Left ventricle myocardium inferior (tissue), 1 donor: Measurements from ENCODE around the gene HSPA14. TPM values are rescaled to one million over a fixed set of nuclear protein-coding genes. Genes with fewer than 3 reads are reported as not detected.
A peak's percentile ranks its signal among the peaks of the same experiment; 100 is the strongest.

ENCODE experiments used
- DNase-seq: peaks from one replicate; pipeline ENCODE4 v3.0.0-alpha.2; 2020
- H3K27ac ChIP-seq: fragments of 200-600 bp; replicated peaks from 2 replicates; pipeline ENCODE4 v1.8.0; 2021
- H3K27me3 ChIP-seq: fragments of 200-600 bp; 2 replicates; pipeline ENCODE4 v1.8.0; 2021; ENCODE audit warnings: low read depth
- H3K36me3 ChIP-seq: fragments of 200-600 bp; 2 replicates; pipeline ENCODE4 v1.8.0; 2021
- H3K4me1 ChIP-seq: fragments of 200-600 bp; 2 replicates; pipeline ENCODE4 v1.8.0; 2021
- H3K4me3 ChIP-seq: fragments of 200-600 bp; 2 replicates; pipeline ENCODE4 v1.8.0; 2021; ENCODE audit warnings: mild to moderate bottlenecking, moderate library complexity
- H3K9me3 ChIP-seq: fragments of 200-600 bp; replicated peaks from 2 replicates; pipeline ENCODE4 v1.8.0; 2021
- CTCF ChIP-seq: fragments of 200-600 bp; IDR thresholded peaks from 2 replicates; pipeline ENCODE4 v1.8.0; 2021; ENCODE audit warnings: antibody characterized with exemption, mild to moderate bottlenecking, borderline replicate concordance
- intact Hi-C: fragments of 100-400 bp; cut with micrococcal nuclease; formaldehyde crosslinking; loops from one replicate; pipeline ENCODE4 v1.11.0; 2022
- total RNA-seq: library from RNA; stranded (reverse); fragmentation: NEBNext Ultra II Directional; extraction: Animal tissue kit (Norgen Biotek cat#: 25700); gene quantifications from one replicate; pipeline ENCODE4 v1.2.1, GENCODE V29; 2021
- donor health status: DM: no; HTN: yes; CAD: no; lungs with severe emphysema.

The HSPA14 gene
- total RNA-seq, 1 donor from 2014 or later: 8.2 TPM

DNA sequence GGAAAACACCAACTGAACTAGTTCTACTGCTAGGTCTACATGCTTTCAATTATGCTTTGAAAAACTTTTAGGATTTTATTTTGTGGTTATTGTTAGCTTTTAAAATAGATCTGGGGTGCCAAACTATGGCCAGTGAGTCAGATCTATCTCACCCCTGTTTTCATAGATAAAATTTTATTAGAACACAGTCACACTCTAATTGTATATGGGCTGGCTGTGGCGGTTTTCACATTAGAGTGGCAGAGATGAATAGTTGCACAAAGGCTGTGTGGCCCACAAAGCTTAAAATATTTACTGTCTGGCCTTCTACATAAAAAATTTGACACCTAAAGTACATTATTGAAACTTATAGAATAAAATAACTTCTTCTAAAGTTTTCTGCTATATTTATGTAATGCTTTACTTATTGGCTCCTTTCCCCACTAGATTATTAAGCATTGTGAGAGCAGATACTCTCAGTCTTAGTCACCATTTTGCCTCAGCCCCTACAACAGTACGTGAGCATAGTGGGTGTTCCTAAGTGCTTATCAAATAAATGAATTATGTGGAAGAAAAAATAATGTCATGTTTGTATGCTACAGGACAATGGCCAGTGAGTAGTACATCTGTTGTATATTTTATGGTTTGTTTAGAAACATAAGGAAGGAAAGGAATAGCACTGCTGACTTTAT is 35.1 kb downstream of the HSPA14 start:
- DNase-seq: no peak
- no peak overlapping the region for H3K27ac ChIP-seq
- no peak overlapping the region for H3K4me3 ChIP-seq
- intact Hi-C loops: no loop called here
- H3K9me3 ChIP-seq: no peaks in the 10 kb centered on the region
- peaks cover 29% of the 10 kb centered on the region for H3K4me1 ChIP-seq
- H3K36me3 ChIP-seq: peaks cover 26% of the 10 kb centered on the region
- no peak for TF ChIP-seq CTCF
- no peaks in the 10 kb centered on the region for H3K27me3 ChIP-seq

- DNase-seq: no peak
- Histone ChIP-seq H3K4me3 (no peak overlapping the region), H3K27me3 (no peaks in the 10 kb centered on the region), H3K9me3 (no peaks in the 10 kb centered on the region), H3K36me3 (peaks cover 5% of the 10 kb centered on the region), H3K27ac (peak overlapping the region; percentile 98), H3K4me1 (peaks cover 50% of the 10 kb centered on the region)
- TF ChIP-seq CTCF: no peak
- intact Hi-C loops: no loop called here
Observed at GRCh38 chr10:14875941-14876340, 37.8 kb downstream of the HSPA14 start.

- intact Hi-C loops: no loop called here
- H3K36me3 ChIP-seq: no peaks in the 10 kb centered on the region
- TF ChIP-seq CTCF: no peak
- H3K27me3 ChIP-seq: no peaks in the 10 kb centered on the region
- peak overlapping the region; percentile 95 for H3K4me3 ChIP-seq
- peak overlapping the region; percentile 98 for H3K27ac ChIP-seq
- H3K4me1 ChIP-seq: peaks cover 50% of the 10 kb centered on the region
- DNase-seq: no peak
- no peaks in the 10 kb centered on the region for H3K9me3 ChIP-seq
Observed at GRCh38 chr10:14876764-14877163, 38.7 kb downstream of the HSPA14 start.

DNA sequence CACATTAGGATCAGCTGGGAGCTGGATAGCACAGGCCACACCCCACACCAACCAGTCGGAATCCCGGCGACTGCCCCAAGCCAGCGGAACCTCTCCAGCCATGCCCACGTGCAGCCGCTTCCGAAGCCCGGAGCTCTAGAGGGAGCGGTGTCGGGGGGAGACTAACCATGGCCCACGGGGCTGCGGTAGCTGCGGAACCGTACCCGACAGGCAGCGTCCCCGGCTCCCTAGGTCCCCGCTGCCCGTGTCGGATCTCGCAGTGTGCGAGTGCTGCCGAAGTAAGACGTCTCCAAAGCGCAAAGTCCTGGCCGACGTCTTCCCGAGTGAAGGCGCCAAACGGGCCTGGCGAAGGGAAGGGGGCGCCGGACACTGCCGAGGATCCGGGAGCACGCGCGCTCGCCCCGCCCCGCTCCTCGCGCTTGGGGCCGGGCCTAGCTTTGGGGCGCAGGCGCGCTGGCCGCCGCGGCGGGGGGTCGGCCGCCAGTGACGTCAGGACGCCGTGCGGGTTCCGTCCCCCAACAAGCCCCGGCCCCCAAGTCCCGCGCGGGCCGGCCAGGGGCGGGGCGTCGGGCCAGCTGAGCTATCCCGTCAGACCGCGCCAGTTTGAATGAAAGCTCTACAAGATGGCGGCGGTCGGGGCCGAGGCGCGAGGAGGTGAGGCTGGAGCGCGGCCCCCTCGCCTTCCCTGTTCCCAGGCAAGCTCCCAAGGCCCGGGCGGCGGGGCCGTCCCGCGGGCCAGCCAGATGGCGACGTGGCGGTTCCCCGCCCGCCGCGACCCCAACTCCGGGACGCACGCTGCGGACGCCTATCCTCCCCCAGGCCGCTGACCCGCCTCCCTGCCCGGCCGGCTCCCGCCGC is 40.4 kb downstream of the HSPA14 start, which contains the start of gene SUV39H2:
Gene SUV39H2, plus strand, starts transcription at position 601 of the 858 bp plus-strand sequence. Its CDS starts 23 bp downstream, at position 624.
- no peaks in the 10 kb centered on the region for H3K9me3 ChIP-seq
- peak; percentile 95 for DNase-seq
- intact Hi-C loops: no loop called here
- H3K4me1 ChIP-seq: peaks cover 50% of the 10 kb centered on the region
- no peaks in the 10 kb centered on the region for H3K36me3 ChIP-seq
- H3K27me3 ChIP-seq: no peaks in the 10 kb centered on the region
- peak; percentile 13 for TF ChIP-seq CTCF
- peak within 1 kb of the TSS; percentile 95 for H3K4me3 ChIP-seq
- H3K27ac ChIP-seq: peak within 1 kb of the TSS; percentile 98

- no peak for TF ChIP-seq CTCF
- peak; percentile 34 for DNase-seq
- peak overlapping the region; percentile 95 for H3K4me3 ChIP-seq
- no peaks in the 10 kb centered on the region for H3K36me3 ChIP-seq
- peaks cover 50% of the 10 kb centered on the region for H3K4me1 ChIP-seq
- intact Hi-C loops: no loop called here
- no peaks in the 10 kb centered on the region for H3K27me3 ChIP-seq
- no peaks in the 10 kb centered on the region for H3K9me3 ChIP-seq
- peak overlapping the region; percentile 98 for H3K27ac ChIP-seq
Observed at GRCh38 chr10:14879124-14879927, 41.2 kb downstream of the HSPA14 start.
